CD4-positive, alpha-beta T cell treated with Interleukin-6 at 100 ng/mL for 8 hours (primary cell): ENCODE data around the gene CBARP.
A peak's percentile ranks its signal among the peaks of the same experiment; 100 is the strongest.

Experiments used
- DNase-seq: peaks from one replicate; pipeline ENCODE4 v3.0.0-alpha.2; 2020; ENCODE audit warnings: mixed read lengths, low spot score

CBARP gene

GRCh38 chr19:1275260-1275975 is 37.6 kb upstream of the CBARP start, which contains the start of gene FAM174C:
Gene FAM174C, plus strand, starts transcription at chr19:1275530. Its CDS starts 20 bp downstream, at chr19:1275550.
- DNase-seq, result peak; percentile 97

- DNase-seq, result no peak
Observed at GRCh38 chr19:1274852-1275259, 37.1 kb upstream of the CBARP start.

- no peak for DNase-seq
Observed at GRCh38 chr19:1274081-1274851, 36.5 kb upstream of the CBARP start.

GRCh38 chr19:1273263-1274041 is 35.6 kb upstream of the CBARP start:
- no peak for DNase-seq

GRCh38 chr19:1272423-1273262 is 34.8 kb upstream of the CBARP start:
- no peak for DNase-seq

- no peak for DNase-seq
Observed at GRCh38 chr19:1271528-1272422, 34.0 kb upstream of the CBARP start.

GRCh38 chr19:1270854-1271527 is 33.2 kb upstream of the CBARP start:
- no peak for DNase-seq

GRCh38 chr19:1270213-1270853 is 32.5 kb upstream of the CBARP start:
- DNase-seq, result no peak

- DNase-seq, result peak; percentile 84
Observed at GRCh38 chr19:1269478-1270212, 31.8 kb upstream of the CBARP start.

- peak; percentile 99 for DNase-seq
Observed at GRCh38 chr19:1269065-1269477, 31.3 kb upstream of the CBARP start, which contains the start of gene CIRBP. Gene CIRBP, plus strand, starts transcription at chr19:1269332. Its CDS starts 1,602 bp downstream, at chr19:1270934.

- no peak for DNase-seq
Observed at GRCh38 chr19:1268226-1269064, 30.6 kb upstream of the CBARP start.

GRCh38 chr19:1267477-1268225 is 29.8 kb upstream of the CBARP start:
- DNase-seq, result no peak

GRCh38 chr19:1266916-1267476 is 29.2 kb upstream of the CBARP start:
- DNase-seq, result peak; percentile 59

GRCh38 chr19:1266129-1266915 is 28.5 kb upstream of the CBARP start:
- DNase-seq, result peak; percentile 85

- peak; percentile 36 for DNase-seq
Observed at GRCh38 chr19:1265615-1266128, 27.9 kb upstream of the CBARP start.
